NCI-H510A treated with DMSO at 0.1 percent for 48 hours (cell line): ENCODE measurements around the gene RNF17.

Experiments
- DNase-seq: peaks from one replicate; lab custom pipeline; 2025; lab: John Stamatoyannopoulos, UW

Gene RNF17

GRCh38 chr13:24896061-24896460 lies 132.1 kb downstream of the RNF17 start:
- no peak for DNase-seq

- DNase-seq: no peak
These were observed 133.3 kb downstream of the RNF17 start for GRCh38 chr13:24897293-24897692.

- DNase-seq: no peak
These were observed 135.6 kb downstream of the RNF17 start for GRCh38 chr13:24899601-24900000.

- no peak for DNase-seq
These were observed 136.5 kb downstream of the RNF17 start for GRCh38 chr13:24900507-24900906.

- no peak for DNase-seq
These were observed 141.3 kb downstream of the RNF17 start for GRCh38 chr13:24905242-24905641.

GRCh38 chr13:24906268-24906667 lies 142.3 kb downstream of the RNF17 start:
- DNase-seq: no peak

- DNase-seq: no peak
These were observed 146.6 kb downstream of the RNF17 start for GRCh38 chr13:24910502-24911132.

GRCh38 chr13:24911133-24911908 lies 147.4 kb downstream of the RNF17 start:
- DNase-seq: no peak

- peak; percentile 1 for DNase-seq
These were observed 152.5 kb downstream of the RNF17 start for GRCh38 chr13:24916464-24916863.

- DNase-seq: no peak
These were observed 157.0 kb downstream of the RNF17 start for GRCh38 chr13:24921003-24921402.

GRCh38 chr13:24921881-24922280 lies 157.9 kb downstream of the RNF17 start:
- no peak for DNase-seq

GRCh38 chr13:24922387-24922744 lies 158.4 kb downstream of the RNF17 start:
- no peak for DNase-seq

GRCh38 chr13:24922745-24923591 lies 159.0 kb downstream of the RNF17 start:
- peak; percentile 74 for DNase-seq

- no peak for DNase-seq
These were observed 161.6 kb downstream of the RNF17 start for GRCh38 chr13:24925318-24926231.

- DNase-seq: no peak
These were observed 163.9 kb downstream of the RNF17 start for GRCh38 chr13:24927810-24928404.

GRCh38 chr13:24929196-24929595 lies 165.2 kb downstream of the RNF17 start:
- DNase-seq: no peak
